Gastrocnemius medialis (tissue), 4 donors: ENCODE data around the gene RASGRP4. TPM values are rescaled to one million over a fixed set of nuclear protein-coding genes. Genes with fewer than 3 reads are reported as not detected.
A peak's percentile ranks its signal among the peaks of the same experiment; 100 is the strongest.

Source experiments
- ATAC-seq, 2 donors: fragments of 150-250 bp; one replicate each; pipeline ENCODE4 v1.9.1; 2016
- DNase-seq, 2 donors: peaks; one replicate each; pipeline ENCODE4 v3.0.0-alpha.2; 2019
- H3K27ac ChIP-seq, 4 donors: fragments of 200-600 bp; sonication (generic); 1 replicate in 1 of 4; 2 replicates in 3 of 4; pipeline ENCODE4 v1.5.1; 2016 to 2018; ENCODE audit warnings: mild to moderate bottlenecking in 2 of 4, moderate library complexity in 1 of 4
- H3K27me3 ChIP-seq, 3 donors: fragments of 200-600 bp; sonication (generic) in 2 of 3; 1 replicate in 1 of 3; 2 replicates in 2 of 3; pipeline versions ENCODE4 v1.5.1 to v1.6.0; 2016 to 2019; ENCODE audit warnings: mild to moderate bottlenecking in 1 of 3, moderate library complexity in 1 of 3
- H3K36me3 ChIP-seq, 2 donors: fragments of 200-600 bp; sonication (generic) in 1 of 2; one replicate each; pipeline ENCODE4 v1.5.1; 2017 to 2018
- H3K4me1 ChIP-seq, 2 donors: fragments of 200-600 bp; sonication (generic) in 1 of 2; one replicate each; pipeline ENCODE4 v1.5.1; 2016 to 2017; ENCODE audit warnings: mild to moderate bottlenecking in 2 of 2
- H3K4me3 ChIP-seq, 4 donors: fragments of 200-600 bp; sonication (generic) in 3 of 4; 1 replicate in 1 of 4; 2 replicates in 3 of 4; pipeline ENCODE4 v1.5.1; 2016 to 2019; ENCODE audit warnings: mild to moderate bottlenecking in 2 of 4
- H3K9me3 ChIP-seq, 3 donors: fragments of 200-600 bp; sonication (generic) in 2 of 3; 1 replicate in 1 of 3; 2 replicates in 2 of 3; pipeline ENCODE4 v1.5.1; 2016 to 2019
- CTCF ChIP-seq, 5 experiments: fragments of 450-650 bp in 3 of 5; fragments of 200-600 bp in 2 of 5; sonication (generic) in 2 of 5; IDR thresholded peaks in 4 of 5; conservative IDR thresholded peaks in 1 of 5; 1 replicate in 4 of 5; 2 replicates in 1 of 5; pipeline ENCODE4 v1.5.1; 2016 to 2019; ENCODE audit warnings: antibody characterized with exemption in 5 of 5, mild to moderate bottlenecking in 3 of 5, moderate library complexity in 3 of 5
- POLR2A ChIP-seq, 2 donors: fragments of 450-650 bp; IDR thresholded peaks; one replicate each; pipeline ENCODE4 v1.6.1; 2017; ENCODE audit warnings: antibody characterized with exemption in 2 of 2, mild to moderate bottlenecking in 2 of 2, moderate library complexity in 2 of 2
- in situ Hi-C, 4 donors: fragments of 200-750 bp; cut with MboI; loops; one replicate each; pipeline versions ENCODE4 v1.15.0 to v1.8.0; 2017; ENCODE audit warnings: low sequenced_read_pairs in 4 of 4
- intact Hi-C: fragments of 100-400 bp; cut with DNase I; formaldehyde crosslinking; loops from one replicate; pipeline ENCODE4 v1.15.1; 2023; ENCODE audit warnings: low total_unique reads
- total RNA-seq, 4 donors: library from RNA; depleted of rRNA; stranded (reverse); fragments of >200 nt; gene quantifications; one replicate each; pipeline versions ENCODE4 v1.1.0 to v1.2.3, GENCODE V29; 2016

The RASGRP4 gene
- total RNA-seq, 4 donors from 2014 or later: 0.61 to 2.2 (median 0.94) TPM

- in situ Hi-C loops: loop anchor here in 1 of 4 donors (25.0 kb wide), 1 partner anchor 450 kb away; the partner anchor contains the start of genes ECH1 and HNRNPL
- peak; percentile 67 to 77 for DNase-seq
- no peaks in the 10 kb centered on the region for H3K9me3 ChIP-seq
- H3K27me3 ChIP-seq: peaks cover 0 to 12% (median 5%) of the 10 kb centered on the region in 3 donors
- ATAC-seq: peak; percentile 61 to 62
- H3K27ac ChIP-seq: peak within 1 kb of the TSS; percentile 43 to 78 (median 71)
- TF ChIP-seq POLR2A (IDR thresholded peaks at IDR 0.05) (peak in 1 of 2 donors; percentile 26), CTCF (IDR thresholded peaks at IDR 0.05 in 4 of 5, conservative IDR thresholded peaks at IDR 0.05 in 1 of 5) (no peak)
- H3K4me1 ChIP-seq: peaks cover 6 to 22% of the 10 kb centered on the region in 2 donors
- peak within 1 kb of the TSS; percentile 33 to 63 (median 55) for H3K4me3 ChIP-seq
- H3K36me3 ChIP-seq: peaks cover 10 to 25% of the 10 kb centered on the region in 2 donors
- intact Hi-C loops: loop anchor here (10.0 kb wide), 1 partner anchor 327 kb away; no protein-coding TSS in a partner anchor
Observed at GRCh38 chr19:38387550-38388348, 38.3 kb downstream of the RASGRP4 start, which contains the start of gene GGN. Gene GGN (minus strand): TSS chr19:38388034. CDS start chr19:38387261, 773 bp downstream.

- Histone ChIP-seq H3K27me3 (peaks cover 0 to 12% (median 5%) of the 10 kb centered on the region in 3 donors), H3K36me3 (peaks cover 14 to 32% of the 10 kb centered on the region in 2 donors), H3K4me1 (peaks cover 6 to 22% of the 10 kb centered on the region in 2 donors), H3K9me3 (no peaks in the 10 kb centered on the region), H3K4me3 (peak overlapping the region; percentile 33 to 63 (median 55)), H3K27ac (peak overlapping the region; percentile 43 to 78 (median 71))
- ATAC-seq (peak; percentile 25 to 39), DNase-seq (peak; percentile 39 to 72)
- intact Hi-C loops: loop anchor here (10.0 kb wide), 1 partner anchor 328 kb away; no protein-coding TSS in a partner anchor
- in situ Hi-C loops: loop anchor here in 1 of 4 donors (25.0 kb wide), 1 partner anchor 450 kb away; the partner anchor contains the start of genes ECH1 and HNRNPL
- no peak for TF ChIP-seq CTCF (IDR thresholded peaks at IDR 0.05 in 4 of 5, conservative IDR thresholded peaks at IDR 0.05 in 1 of 5)
- peak in 1 of 2 donors; percentile 18 for TF ChIP-seq POLR2A (IDR thresholded peaks at IDR 0.05)
Observed at GRCh38 chr19:38386971-38387549, 39.0 kb downstream of the RASGRP4 start.

- Histone ChIP-seq H3K4me1 (peaks cover 6 to 22% of the 10 kb centered on the region in 2 donors), H3K27me3 (peaks cover 0 to 12% (median 5%) of the 10 kb centered on the region in 3 donors), H3K9me3 (no peaks in the 10 kb centered on the region), H3K4me3 (peak overlapping the region in 2 of 4 donors; percentile 50 to 63), H3K36me3 (peaks cover 14 to 39% of the 10 kb centered on the region in 2 donors), H3K27ac (peak overlapping the region in 3 of 4 donors; percentile 70 to 78 (median 72))
- in situ Hi-C loops: loop anchor here in 1 of 4 donors (25.0 kb wide), 1 partner anchor 451 kb away; the partner anchor contains the start of genes ECH1 and HNRNPL
- DNase-seq (peak in 1 of 2 donors; percentile 54), ATAC-seq (peak; percentile 1)
- intact Hi-C loops: loop anchor here (10.0 kb wide), 1 partner anchor 328 kb away; no protein-coding TSS in a partner anchor
- TF ChIP-seq POLR2A (IDR thresholded peaks at IDR 0.05): no peak
- no peak for TF ChIP-seq CTCF (IDR thresholded peaks at IDR 0.05 in 4 of 5, conservative IDR thresholded peaks at IDR 0.05 in 1 of 5)
Observed at GRCh38 chr19:38386300-38386970, 39.6 kb downstream of the RASGRP4 start.

- in situ Hi-C loops (loop anchor here in 1 of 4 donors (25.0 kb wide), 1 partner anchor 451 kb away; the partner anchor contains the start of genes ECH1 and HNRNPL), intact Hi-C loops (loop anchor here (10.0 kb wide), 1 partner anchor 329 kb away; no protein-coding TSS in a partner anchor)
- TF ChIP-seq CTCF (IDR thresholded peaks at IDR 0.05 in 4 of 5, conservative IDR thresholded peaks at IDR 0.05 in 1 of 5) (no peak), POLR2A (IDR thresholded peaks at IDR 0.05) (no peak)
- no peak overlapping the region for H3K4me3 ChIP-seq
- H3K36me3 ChIP-seq: peaks cover 14 to 45% of the 10 kb centered on the region in 2 donors
- DNase-seq (peak in 1 of 2 donors; percentile 33), ATAC-seq (no peak)
- peaks cover 6 to 22% of the 10 kb centered on the region in 2 donors for H3K4me1 ChIP-seq
- peaks cover 0 to 12% (median 5%) of the 10 kb centered on the region in 3 donors for H3K27me3 ChIP-seq
- H3K9me3 ChIP-seq: no peaks in the 10 kb centered on the region
- H3K27ac ChIP-seq: no peak overlapping the region
Observed at GRCh38 chr19:38385804-38386257, 40.2 kb downstream of the RASGRP4 start.
